Spinal cord (tissue), 10 donors: ENCODE data around the gene SYNJ1. TPM values are rescaled to one million over a fixed set of nuclear protein-coding genes. Genes with fewer than 3 reads are reported as not detected.
"Not testable (repeated sequence)": the region's sequence is repeated elsewhere in the genome, so short reads cannot be mapped to it uniquely, and the experiment has no call there.

Source experiments
- DNase-seq, 6 donors: peaks; one replicate each; pipeline versions ENCODE4 v3.0.0 to v3.0.0-alpha.2; 2013 to 2015; ENCODE audit warnings: low spot score in 6 of 6, low read depth in 4 of 6
- H3K27ac ChIP-seq: one replicate; pipeline ENCODE4 v1.5.1; 2013; ENCODE audit warnings: low read depth, low read length, control low read depth
- H3K27me3 ChIP-seq: one replicate; pipeline ENCODE4 v1.6.1; 2013; ENCODE audit warnings: low read length; ENCODE audit not compliant: control insufficient read depth, insufficient read depth
- H3K36me3 ChIP-seq: one replicate; pipeline ENCODE4 v1.6.1; 2013; ENCODE audit warnings: low read length; ENCODE audit not compliant: control insufficient read depth, insufficient read depth
- H3K4me1 ChIP-seq: one replicate; pipeline ENCODE4 v1.6.1; 2013; ENCODE audit warnings: low read length; ENCODE audit not compliant: control insufficient read depth, insufficient read depth
- H3K4me3 ChIP-seq: one replicate; pipeline ENCODE4 v1.5.1; 2013; ENCODE audit warnings: low read depth, low read length, control low read depth
- H3K9me3 ChIP-seq: one replicate; pipeline ENCODE4 v1.6.1; 2013; ENCODE audit warnings: low read length; ENCODE audit not compliant: control insufficient read depth, insufficient read depth
- WGBS: methylation state at CpG from one replicate; pipeline ENCODE4 v1.1.5; 2013; ENCODE audit warnings: missing lambda C conversion rate; ENCODE audit not compliant: insufficient coverage; 5-methylcytosine and 5-hydroxymethylcytosine counted together
- polyA plus RNA-seq, 2 donors: library from polyadenylated mRNA; unstranded; fragments of 120-200 nt; gene quantifications; one replicate each; pipeline ENCODE4 v1.2.1, GENCODE V29; 2013; ENCODE audit not compliant: insufficient read length in 2 of 2
- total RNA-seq, 2 donors: library from RNA; depleted of rRNA in 1 of 2; stranded (reverse); fragments of 120-200 nt in 1 of 2; fragments of >200 nt in 1 of 2; gene quantifications; one replicate each; pipeline versions ENCODE4 v1.2.3 to v1.2.4, GENCODE V29; 2013 to 2014
- donor health status: healthy.

The SYNJ1 gene
- total and polyA plus RNA-seq, 4 donors = 16.7 to 44.9 (median 34.5) TPM

DNA sequence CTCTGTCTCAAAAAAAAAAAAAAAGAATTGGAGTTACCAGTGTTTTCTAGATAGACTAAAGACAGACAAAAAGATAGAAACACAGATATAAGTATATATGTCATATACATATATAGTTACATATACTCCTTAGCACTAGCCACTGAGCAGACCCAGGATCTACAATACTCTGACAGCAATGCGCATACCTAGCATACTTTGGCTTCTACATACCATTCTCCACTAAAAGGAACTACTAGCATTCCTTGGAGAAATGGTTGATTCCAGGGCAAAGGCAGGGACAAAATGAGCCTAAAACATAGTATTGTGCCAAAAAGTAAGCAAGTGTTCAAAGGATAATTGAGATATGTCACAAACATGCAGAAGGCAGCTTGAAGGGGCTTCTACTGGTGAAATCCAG lies 22.7 kb downstream of the SYNJ1 start:
- DNase-seq = no peak
- no peaks in the 10 kb centered on the region for H3K27me3 ChIP-seq
- no peaks in the 10 kb centered on the region for H3K4me1 ChIP-seq
- peaks cover 2% of the 10 kb centered on the region for H3K36me3 ChIP-seq
- H3K9me3 ChIP-seq = no peaks in the 10 kb centered on the region
- H3K4me3 ChIP-seq = no peak overlapping the region
- H3K27ac ChIP-seq = no peak overlapping the region
- no CpG with 5 or more reads among the region's 1 CpG for WGBS

DNA sequence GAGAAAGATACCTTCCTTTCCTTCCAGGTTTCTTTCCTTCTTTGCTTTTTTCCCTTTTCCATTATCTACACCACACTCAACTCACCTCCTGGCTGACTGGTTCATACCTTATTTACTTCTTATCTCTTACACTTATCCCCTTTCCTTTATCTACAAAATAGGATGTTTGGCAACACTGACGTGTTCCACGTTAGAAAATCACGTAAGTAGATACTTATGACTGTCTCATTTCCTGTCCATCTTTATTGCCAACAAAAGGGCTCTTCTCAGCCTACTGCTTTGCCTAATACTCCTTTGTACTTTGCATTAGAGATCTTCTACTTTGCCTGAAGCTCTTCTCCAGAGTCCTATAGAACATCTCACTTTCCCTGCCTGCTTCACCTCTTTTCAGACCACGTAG lies 25.1 kb downstream of the SYNJ1 start:
- no peak for DNase-seq
- no peaks in the 10 kb centered on the region for H3K27me3 ChIP-seq
- no peaks in the 10 kb centered on the region for H3K4me1 ChIP-seq
- 61% methylated on average over 4 of the region's 4 CpGs for WGBS
- H3K4me3 ChIP-seq = no peak overlapping the region
- peaks cover 2% of the 10 kb centered on the region for H3K36me3 ChIP-seq
- no peaks in the 10 kb centered on the region for H3K9me3 ChIP-seq
- no peak overlapping the region for H3K27ac ChIP-seq

DNA sequence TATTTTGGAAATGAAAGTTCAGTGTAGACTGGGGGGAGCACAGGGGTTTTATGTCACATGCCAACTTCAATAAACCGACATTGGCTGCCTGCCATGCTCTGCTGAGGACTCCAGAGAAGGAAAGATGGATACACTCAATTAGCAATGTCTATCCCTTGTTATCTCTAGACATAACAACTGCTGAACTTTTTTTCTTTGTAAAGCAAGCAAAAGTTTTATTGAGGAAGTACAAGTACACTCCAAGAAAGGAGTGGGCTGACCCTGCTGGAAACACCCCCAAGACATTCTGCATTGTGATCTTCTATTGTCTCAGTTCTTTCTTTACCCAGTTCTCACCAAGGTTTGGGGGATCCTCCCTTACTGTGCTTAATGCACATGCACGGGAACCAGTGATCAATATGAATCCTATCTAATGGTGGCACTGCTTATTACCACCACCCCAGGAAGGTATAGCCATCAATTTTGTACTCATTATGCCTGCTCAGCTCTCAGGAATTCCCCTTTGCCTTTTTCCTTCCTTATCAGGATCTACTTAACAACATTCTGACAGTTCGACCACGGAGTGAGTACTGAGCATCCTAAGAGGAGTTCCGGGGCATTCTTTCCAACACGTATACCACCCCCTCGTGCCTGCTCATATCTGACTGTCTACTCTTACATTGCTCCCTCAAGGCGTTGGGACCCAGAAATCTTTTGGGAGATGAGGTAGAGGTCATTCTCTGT lies 28.7 kb downstream of the SYNJ1 start:
- Histone ChIP-seq H3K27ac (no peak overlapping the region), H3K4me3 (no peak overlapping the region), H3K9me3 (no peaks in the 10 kb centered on the region), H3K27me3 (no peaks in the 10 kb centered on the region), H3K36me3 (peaks cover 2% of the 10 kb centered on the region), H3K4me1 (no peaks in the 10 kb centered on the region)
- WGBS = 95% methylated on average over 3 of the region's 8 CpGs
- peak in 1 of 6 donors; percentile 26 for DNase-seq

GRCh38 chr21:32698286-32698685 lies 29.5 kb downstream of the SYNJ1 start:
- Histone ChIP-seq H3K9me3 (no peaks in the 10 kb centered on the region), H3K27ac (no peak overlapping the region), H3K4me1 (no peaks in the 10 kb centered on the region), H3K36me3 (peaks cover 2% of the 10 kb centered on the region), H3K27me3 (no peaks in the 10 kb centered on the region), H3K4me3 (no peak overlapping the region)
- WGBS = 100% methylated on average over 2 of the region's 2 CpGs
- DNase-seq = no peak

- DNase-seq, H3K9me3 ChIP-seq, H3K27ac ChIP-seq, H3K36me3 ChIP-seq, H3K27me3 ChIP-seq, H3K4me3 ChIP-seq, H3K4me1 ChIP-seq: not testable (repeated sequence)
- no CpG with 5 or more reads among the region's 7 CpGs for WGBS
Measured at GRCh38 chr21:32695482-32695881, 32.3 kb downstream of the SYNJ1 start.

GRCh38 chr21:32693581-32693980 lies 34.2 kb downstream of the SYNJ1 start:
- Histone ChIP-seq H3K9me3 (no peaks in the 10 kb centered on the region), H3K27ac (no peak overlapping the region), H3K4me1 (no peaks in the 10 kb centered on the region), H3K27me3 (no peaks in the 10 kb centered on the region), H3K4me3 (no peak overlapping the region), H3K36me3 (peaks cover 13% of the 10 kb centered on the region)
- DNase-seq = no peak

DNA sequence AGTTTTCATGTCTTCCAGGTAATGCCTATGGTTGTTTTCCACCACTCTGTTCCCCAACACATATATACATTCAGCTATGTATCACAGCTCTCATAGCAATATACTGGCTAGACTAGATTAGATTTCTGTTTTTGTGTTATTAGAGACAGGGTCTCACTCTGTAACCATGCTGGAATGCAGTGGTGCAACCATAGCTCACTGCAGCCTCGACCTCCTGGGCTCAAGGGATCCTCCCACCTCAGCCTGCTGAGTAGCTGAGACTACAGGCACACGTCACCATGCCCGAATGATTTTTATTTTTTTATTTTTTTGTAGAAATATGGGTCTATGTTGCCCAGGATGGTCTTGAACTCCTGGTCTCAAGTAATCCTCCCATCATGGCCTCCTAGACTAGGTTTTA lies 37.7 kb downstream of the SYNJ1 start:
- no peaks in the 10 kb centered on the region for H3K9me3 ChIP-seq
- no peaks in the 10 kb centered on the region for H3K4me1 ChIP-seq
- no peak for DNase-seq
- no peak overlapping the region for H3K27ac ChIP-seq
- H3K36me3 ChIP-seq = peaks cover 11% of the 10 kb centered on the region
- H3K4me3 ChIP-seq = no peak overlapping the region
- H3K27me3 ChIP-seq = no peaks in the 10 kb centered on the region
- 100% methylated on average over 1 of the region's 3 CpGs for WGBS

DNA sequence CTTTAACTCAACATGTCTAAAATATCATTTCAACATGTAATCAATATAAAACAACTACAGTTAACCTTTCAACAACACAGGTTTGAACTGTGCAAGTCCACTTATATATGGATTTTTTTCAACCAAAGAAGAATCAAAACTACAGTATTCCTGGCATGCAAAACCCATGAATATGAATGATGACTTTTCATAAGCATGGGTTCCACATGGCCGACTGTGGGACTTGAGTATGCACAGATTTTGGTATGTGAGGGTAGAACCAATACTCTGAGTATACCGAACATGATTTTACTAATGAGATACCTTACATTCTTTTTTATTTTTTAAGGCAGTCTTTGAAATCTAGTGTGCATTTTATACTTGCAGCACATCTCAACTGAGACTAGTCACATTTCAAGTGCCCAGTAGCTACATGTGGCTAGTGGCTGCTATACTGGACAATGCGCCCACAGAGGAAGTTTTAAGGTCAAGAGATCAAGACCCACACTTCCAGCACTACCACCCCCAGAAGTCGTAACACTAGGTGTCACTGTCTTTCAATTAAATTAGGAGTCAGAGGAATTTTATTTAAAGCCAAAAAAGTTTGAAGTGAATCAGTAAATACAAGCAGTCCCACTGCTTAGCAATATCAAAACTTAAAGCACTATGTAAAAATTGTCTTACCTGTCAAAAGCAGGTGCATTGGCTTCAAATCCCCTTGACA lies 40.0 kb downstream of the SYNJ1 start:
- peaks cover 14% of the 10 kb centered on the region for H3K36me3 ChIP-seq
- no peaks in the 10 kb centered on the region for H3K27me3 ChIP-seq
- WGBS = no CpG with 5 or more reads among the region's 4 CpGs
- H3K9me3 ChIP-seq = no peaks in the 10 kb centered on the region
- H3K4me1 ChIP-seq = no peaks in the 10 kb centered on the region
- H3K4me3 ChIP-seq = no peak overlapping the region
- no peak overlapping the region for H3K27ac ChIP-seq
- DNase-seq = no peak

DNA sequence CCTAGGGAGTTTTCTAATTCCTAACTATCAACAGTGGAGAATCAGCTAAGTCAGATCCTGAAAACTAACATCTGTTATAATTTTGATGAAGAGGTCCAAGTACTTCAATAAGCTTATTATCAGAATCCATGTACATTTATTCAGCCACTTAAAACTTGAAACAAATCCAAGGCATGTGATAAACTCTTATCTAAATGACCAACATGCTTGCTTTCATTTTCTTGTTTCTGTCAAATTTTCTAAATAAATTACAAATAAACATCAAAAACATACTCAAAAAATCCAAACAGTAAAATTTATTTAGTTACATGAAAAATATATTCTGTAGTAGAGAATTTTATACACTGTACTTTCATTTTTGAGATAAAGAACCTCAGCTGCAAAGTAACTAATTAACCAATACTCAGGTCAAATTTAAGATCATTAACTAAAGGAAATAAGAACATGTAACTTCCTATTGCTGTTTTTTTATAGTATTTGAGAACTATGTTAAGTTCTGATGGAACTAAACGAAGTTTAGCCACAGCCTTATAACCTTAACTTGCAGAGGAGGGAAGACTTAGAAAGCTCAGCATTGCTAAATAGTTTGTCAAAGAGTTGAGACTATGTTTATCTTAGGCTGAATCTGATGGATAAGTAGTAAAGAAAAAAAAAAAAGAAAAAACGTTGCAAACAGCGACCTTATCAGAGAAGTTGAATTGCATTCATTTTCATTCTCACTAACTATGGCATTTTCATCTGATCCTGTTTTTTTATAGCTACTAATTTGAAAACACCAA lies 44.9 kb downstream of the SYNJ1 start:
- H3K4me1 ChIP-seq = no peaks in the 10 kb centered on the region
- H3K27ac ChIP-seq = no peak overlapping the region
- no peak for DNase-seq
- no CpG with 5 or more reads among the region's 3 CpGs for WGBS
- H3K27me3 ChIP-seq = no peaks in the 10 kb centered on the region
- H3K9me3 ChIP-seq = no peaks in the 10 kb centered on the region
- peaks cover 3% of the 10 kb centered on the region for H3K36me3 ChIP-seq
- no peak overlapping the region for H3K4me3 ChIP-seq
